Thyroid gland (tissue), 4 donors: ENCODE measurements around the gene PIH1D1. TPM values are rescaled to one million over a fixed set of nuclear protein-coding genes. Genes with fewer than 3 reads are reported as not detected.
"Not testable (repeated sequence)": the region's sequence is repeated elsewhere in the genome, so short reads cannot be mapped to it uniquely, and the experiment has no call there.

Experiments used
- DNase-seq, 2 donors: peaks; one replicate each; pipeline ENCODE4 v3.0.0-alpha.2; 2019
- H3K27ac ChIP-seq, 3 donors: fragments of 200-600 bp; sonication (generic); 1 replicate in 2 of 3; 2 replicates in 1 of 3; pipeline ENCODE4 v1.5.1; 2016 to 2019; ENCODE audit warnings: mild to moderate bottlenecking in 1 of 3, moderate library complexity in 1 of 3
- H3K27me3 ChIP-seq: fragments of 200-600 bp; sonication (generic); one replicate; pipeline ENCODE4 v1.5.1; 2019
- H3K36me3 ChIP-seq, 2 donors: fragments of 200-600 bp; sonication (generic); one replicate each; pipeline ENCODE4 v1.5.1; 2016 to 2019
- H3K4me1 ChIP-seq, 2 donors: fragments of 200-600 bp; sonication (generic); one replicate each; pipeline ENCODE4 v1.5.1; 2017 to 2019
- H3K4me3 ChIP-seq, 3 donors: fragments of 200-600 bp; sonication (generic); replicated peaks in 1 of 3; 1 replicate in 2 of 3; 2 replicates in 1 of 3; pipeline ENCODE4 v1.5.1; 2016; ENCODE audit warnings: mild to moderate bottlenecking in 1 of 3
- H3K9me3 ChIP-seq: fragments of 200-600 bp; sonication (generic); one replicate; pipeline ENCODE4 v1.5.1; 2017
- CTCF ChIP-seq, 6 experiments: fragments of 200-600 bp in 3 of 6; fragments of 450-650 bp in 3 of 6; sonication (generic) in 3 of 6; IDR thresholded peaks; one replicate each; pipeline ENCODE4 v1.5.1; 2016 to 2019; ENCODE audit warnings: antibody characterized with exemption in 6 of 6, mild to moderate bottlenecking in 2 of 6, inconsistent platforms in 1 of 6, moderate library complexity in 1 of 6
- POLR2A ChIP-seq, 2 donors: fragments of 450-650 bp; IDR thresholded peaks; one replicate each; pipeline ENCODE4 v1.6.1; 2017; ENCODE audit warnings: antibody characterized with exemption in 2 of 2, mild to moderate bottlenecking in 2 of 2, moderate library complexity in 1 of 2
- WGBS, 2 donors: methylation state at CpG; one replicate each; pipeline ENCODE4 v1.1.5; 2017; 5-methylcytosine and 5-hydroxymethylcytosine counted together
- intact Hi-C: fragments of 100-400 bp; cut with DNase I; formaldehyde crosslinking; loops from one replicate; pipeline ENCODE4 v1.15.1; 2023
- total RNA-seq, 4 donors: library from RNA; depleted of rRNA; stranded (reverse); fragments of >200 nt; gene quantifications; one replicate each; pipeline ENCODE4 v1.2.3, GENCODE V29; 2016

PIH1D1 gene
- total RNA-seq, 4 donors from 2014 or later = 69.7 to 125 (median 99.8) TPM

- DNase-seq = no peak
- TF ChIP-seq CTCF (IDR thresholded peaks at IDR 0.05) = no peak
- TF ChIP-seq POLR2A (IDR thresholded peaks at IDR 0.05) = no peak
- Histone ChIP-seq H3K4me3 (no peak overlapping the region), H3K36me3 (peaks cover 0 to 14% of the 10 kb centered on the region in 2 donors), H3K9me3 (no peaks in the 10 kb centered on the region), H3K27me3 (no peaks in the 10 kb centered on the region), H3K4me1 (peaks cover 0 to 8% of the 10 kb centered on the region in 2 donors), H3K27ac (no peak overlapping the region)
- intact Hi-C loops = no loop called here
- WGBS, 2 donors = 91 to 93% methylated on average over 30 to 38 of the region's 39 CpGs
These were observed 12.5 kb upstream of the PIH1D1 start for GRCh38 chr19:49463960-49464740.

GRCh38 chr19:49462492-49462891, 10.9 kb upstream of the PIH1D1 start:
- WGBS, 2 donors = 92 to 97% methylated on average over 10 to 12 of the region's 12 CpGs
- no peaks in the 10 kb centered on the region for H3K27me3 ChIP-seq
- H3K27ac ChIP-seq = no peak overlapping the region
- H3K9me3 ChIP-seq = no peaks in the 10 kb centered on the region
- no peak for TF ChIP-seq CTCF (IDR thresholded peaks at IDR 0.05)
- TF ChIP-seq POLR2A (IDR thresholded peaks at IDR 0.05) = no peak
- no peak for DNase-seq
- H3K4me1 ChIP-seq = no peaks in the 10 kb centered on the region
- intact Hi-C loops = no loop called here
- H3K36me3 ChIP-seq = peaks cover 0 to 14% of the 10 kb centered on the region in 2 donors
- H3K4me3 ChIP-seq = no peak overlapping the region

- no peaks in the 10 kb centered on the region for H3K27me3 ChIP-seq
- TF ChIP-seq CTCF (IDR thresholded peaks at IDR 0.05) (no peak), POLR2A (IDR thresholded peaks at IDR 0.05) (no peak)
- intact Hi-C loops = no loop called here
- 97% methylated on average over 23 to 26 of the region's 37 CpGs for WGBS, 2 donors
- no peak overlapping the region for H3K4me3 ChIP-seq
- no peak overlapping the region for H3K27ac ChIP-seq
- peaks cover 0 to 14% of the 10 kb centered on the region in 2 donors for H3K36me3 ChIP-seq
- no peaks in the 10 kb centered on the region for H3K9me3 ChIP-seq
- DNase-seq = no peak
- no peaks in the 10 kb centered on the region for H3K4me1 ChIP-seq
These were observed 10.0 kb upstream of the PIH1D1 start for GRCh38 chr19:49461656-49462055.

GRCh38 chr19:49461130-49461529, 9.5 kb upstream of the PIH1D1 start:
- H3K9me3 ChIP-seq, H3K4me3 ChIP-seq, intact Hi-C loops, DNase-seq, H3K27me3 ChIP-seq, H3K27ac ChIP-seq, H3K4me1 ChIP-seq: not testable (repeated sequence)
- no CpG with 5 or more reads among the region's 1 CpG for WGBS, 2 donors
- H3K36me3 ChIP-seq = peaks cover 0 to 12% of the 10 kb centered on the region in 2 donors

- Histone ChIP-seq H3K4me3 (no peak overlapping the region), H3K9me3 (no peaks in the 10 kb centered on the region), H3K27ac (no peak overlapping the region), H3K27me3 (no peaks in the 10 kb centered on the region), H3K4me1 (peaks cover 0 to 2% of the 10 kb centered on the region in 2 donors), H3K36me3 (peaks cover 0 to 7% of the 10 kb centered on the region in 2 donors)
- DNase-seq = no peak
- TF ChIP-seq POLR2A (IDR thresholded peaks at IDR 0.05) (no peak), CTCF (IDR thresholded peaks at IDR 0.05) (no peak)
- WGBS, 2 donors = 87 to 90% methylated on average over 7 to 12 of the region's 12 CpGs
- intact Hi-C loops = no loop called here
These were observed 7.8 kb upstream of the PIH1D1 start for GRCh38 chr19:49459388-49459787.
